H1 (cell line): ENCODE data around the gene NRTN. TPM values are rescaled to one million over a fixed set of nuclear protein-coding genes. Genes with fewer than 3 reads are reported as not detected.

ENCODE experiments used
- GTF2F1 ChIP-seq: IDR thresholded peaks from 2 replicates; pipeline ENCODE4 v1.6.1; 2012; ENCODE audit warnings: low read depth, low read length, improper control_type of control experiment, borderline replicate concordance
- HDAC2 ChIP-seq, 2 experiments: fragments of 300-600 bp in 1 of 2; sonication (generic) in 1 of 2; IDR thresholded peaks; 2 replicates each; pipeline ENCODE4 v1.6.1; 2011 to 2012; ENCODE audit warnings: low read depth in 2 of 2, low read length in 2 of 2, mild to moderate bottlenecking in 2 of 2, moderate library complexity in 2 of 2, borderline replicate concordance in 1 of 2, inconsistent platforms in 1 of 2
- polyA plus RNA-seq, 7 experiments: library from polyadenylated mRNA; depleted of rRNA in 3 of 7; stranded (reverse) in 5 of 7; unstranded in 2 of 7; fragments of >200 nt in 5 of 7; fragments of 200-250 nt in 2 of 7; gene quantifications; 1 replicate in 5 of 7; 2 replicates in 1 of 7; 4 replicates in 1 of 7; pipeline versions ENCODE4 v1.2.1 to v1.2.3, GENCODE V29; 2011 to 2013; ENCODE audit warnings: missing spikeins in 2 of 7, mixed read lengths in 2 of 7
- total RNA-seq: library from RNA; stranded (reverse); fragmentation: NEBNext Ultra II Directional; extraction: Animal tissue kit (Norgen Biotek cat#: 25700); gene quantifications from 2 replicates; pipeline ENCODE4 v1.2.1, GENCODE V29; 2021

NRTN gene
- total and polyA plus RNA-seq, 2 of the 8 experiments (the other 6 are each of a cell fraction or from before 2014, with no cell fraction given), result 3.9 to 5.3 TPM

- TF ChIP-seq HDAC2 (IDR thresholded peaks at IDR 0.05; ENCODE audit: borderline replicate concordance in 1 of 2, low read depth in 2 of 2, low read length in 2 of 2), result no peak
- TF ChIP-seq GTF2F1, result no peak
These were observed 9.4 kb upstream of the NRTN start (continued) for GRCh38 chr19:5795382-5795919.
